Hypothalamus (tissue), 51 donors: ENCODE measurements around the gene SLC26A5.
A peak's percentile ranks its signal among the peaks of the same experiment; 100 is the strongest.
"Not testable (repeated sequence)": the region's sequence is repeated elsewhere in the genome, so short reads cannot be mapped to it uniquely, and the experiment has no call there.

Experiments
- DNase-seq, 51 donors: peaks; one replicate each; lab custom pipeline; 2025; lab: John Stamatoyannopoulos, UW

SLC26A5 gene, protein sequence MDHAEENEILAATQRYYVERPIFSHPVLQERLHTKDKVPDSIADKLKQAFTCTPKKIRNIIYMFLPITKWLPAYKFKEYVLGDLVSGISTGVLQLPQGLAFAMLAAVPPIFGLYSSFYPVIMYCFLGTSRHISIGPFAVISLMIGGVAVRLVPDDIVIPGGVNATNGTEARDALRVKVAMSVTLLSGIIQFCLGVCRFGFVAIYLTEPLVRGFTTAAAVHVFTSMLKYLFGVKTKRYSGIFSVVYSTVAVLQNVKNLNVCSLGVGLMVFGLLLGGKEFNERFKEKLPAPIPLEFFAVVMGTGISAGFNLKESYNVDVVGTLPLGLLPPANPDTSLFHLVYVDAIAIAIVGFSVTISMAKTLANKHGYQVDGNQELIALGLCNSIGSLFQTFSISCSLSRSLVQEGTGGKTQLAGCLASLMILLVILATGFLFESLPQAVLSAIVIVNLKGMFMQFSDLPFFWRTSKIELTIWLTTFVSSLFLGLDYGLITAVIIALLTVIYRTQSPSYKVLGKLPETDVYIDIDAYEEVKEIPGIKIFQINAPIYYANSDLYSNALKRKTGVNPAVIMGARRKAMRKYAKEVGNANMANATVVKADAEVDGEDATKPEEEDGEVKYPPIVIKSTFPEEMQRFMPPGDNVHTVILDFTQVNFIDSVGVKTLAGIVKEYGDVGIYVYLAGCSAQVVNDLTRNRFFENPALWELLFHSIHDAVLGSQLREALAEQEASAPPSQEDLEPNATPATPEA

GRCh38 chr7:103446049-103446520 is at the start of gene SLC26A5:
Gene SLC26A5 (minus strand): TSS chr7:103446207. CDS start chr7:103421514, 24,693 bp downstream.
- DNase-seq = no peak

DNA sequence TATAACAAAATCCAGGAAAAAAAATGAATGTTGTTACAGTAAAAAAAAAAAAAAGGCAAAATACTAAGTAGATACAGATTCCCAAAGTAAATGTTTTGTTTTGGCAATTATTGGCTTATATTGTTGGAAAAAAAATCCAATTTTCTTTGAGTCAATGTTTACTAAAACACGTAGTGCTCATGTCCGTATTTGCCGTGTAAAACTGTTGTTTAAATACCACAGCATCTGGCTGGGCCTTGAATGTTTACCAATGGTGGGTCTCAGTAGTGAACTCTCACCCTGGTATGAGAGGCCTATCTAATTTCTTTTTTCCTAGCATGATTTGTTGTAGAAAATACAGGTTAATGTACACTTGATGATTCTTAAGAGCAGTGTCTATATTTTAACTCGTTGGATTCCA is 41.4 kb upstream of the SLC26A5 start:
- DNase-seq = no peak

DNA sequence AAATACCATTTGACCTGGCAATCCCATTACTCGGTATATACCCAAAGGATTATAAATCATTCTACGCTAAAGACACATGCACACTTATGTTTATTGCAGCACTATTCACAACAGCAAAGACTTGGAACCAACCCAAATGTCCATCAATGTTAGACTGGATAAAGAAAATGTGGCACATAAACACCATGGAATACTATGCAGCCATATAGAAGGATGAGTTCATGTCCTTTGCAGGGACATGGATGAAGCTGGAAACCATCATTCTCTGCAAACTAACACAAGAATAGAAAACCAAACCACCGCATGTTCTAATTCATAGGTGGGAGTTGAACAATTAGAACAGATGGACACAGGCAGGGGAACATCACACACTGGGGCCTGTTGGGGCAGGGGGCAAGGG is 40.9 kb upstream of the SLC26A5 start:
- not testable (repeated sequence) for DNase-seq

DNA sequence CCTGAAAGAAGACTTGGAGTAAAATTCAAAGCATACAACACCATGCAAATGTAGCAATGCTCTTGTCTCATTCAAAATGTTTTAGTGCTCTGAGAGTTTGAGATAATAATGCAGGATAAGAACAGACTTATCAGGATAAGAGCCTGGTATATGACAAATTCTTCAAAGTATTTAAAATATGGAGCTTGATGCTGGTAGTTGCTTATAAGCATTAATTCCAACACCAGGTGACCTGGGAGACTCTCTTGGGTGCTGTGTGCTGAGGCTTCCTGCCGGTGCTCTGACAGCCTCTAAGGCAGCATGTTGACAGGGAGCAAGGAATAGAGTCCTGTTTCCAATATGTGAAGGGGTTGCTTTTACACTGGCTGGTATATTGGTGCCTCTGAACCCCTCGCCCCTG is 34.8 kb upstream of the SLC26A5 start:
- no peak for DNase-seq

GRCh38 chr7:103474956-103475355 is 28.9 kb upstream of the SLC26A5 start:
- no peak for DNase-seq

DNA sequence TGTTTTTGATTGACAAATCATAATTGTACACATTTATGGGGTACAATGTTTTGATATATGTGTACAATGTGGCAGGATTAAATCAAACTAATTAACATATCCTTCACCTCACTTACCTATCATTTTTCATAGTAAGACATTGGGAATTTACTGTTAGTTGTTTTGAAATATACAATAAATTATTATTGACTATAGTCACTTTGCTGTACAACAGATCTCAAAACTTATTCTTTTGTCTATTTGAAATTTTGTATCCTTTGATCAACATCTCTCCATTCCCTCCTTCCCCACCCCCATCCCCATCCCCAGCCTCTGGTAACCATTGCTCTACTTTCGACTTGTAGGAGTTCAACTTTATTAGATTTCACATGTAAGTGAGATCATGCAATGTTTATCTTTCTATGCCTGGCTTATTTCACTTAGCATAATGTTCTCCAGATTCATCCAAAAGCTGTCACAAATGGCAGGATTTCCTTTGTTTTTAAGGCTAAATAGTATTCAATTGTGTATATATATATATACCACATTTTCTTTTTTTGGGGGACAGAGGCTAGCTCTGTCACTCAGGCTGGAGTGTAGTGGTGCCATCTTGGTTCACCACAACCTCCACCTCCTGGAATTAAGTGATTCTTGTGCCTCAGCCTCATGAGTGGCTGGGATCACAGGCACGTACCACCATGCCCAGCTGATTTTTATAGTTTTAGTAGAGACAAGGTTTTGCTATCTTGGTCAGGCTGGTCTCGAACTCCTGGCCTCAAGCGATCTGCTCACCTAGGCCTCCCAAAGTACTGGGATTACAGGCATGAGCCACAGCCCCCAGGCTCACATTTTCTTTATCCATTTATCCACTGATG is 23.3 kb upstream of the SLC26A5 start:
- no peak for DNase-seq

- no peak for DNase-seq
Measured at GRCh38 chr7:103466814-103467213, 20.8 kb upstream of the SLC26A5 start.

DNA sequence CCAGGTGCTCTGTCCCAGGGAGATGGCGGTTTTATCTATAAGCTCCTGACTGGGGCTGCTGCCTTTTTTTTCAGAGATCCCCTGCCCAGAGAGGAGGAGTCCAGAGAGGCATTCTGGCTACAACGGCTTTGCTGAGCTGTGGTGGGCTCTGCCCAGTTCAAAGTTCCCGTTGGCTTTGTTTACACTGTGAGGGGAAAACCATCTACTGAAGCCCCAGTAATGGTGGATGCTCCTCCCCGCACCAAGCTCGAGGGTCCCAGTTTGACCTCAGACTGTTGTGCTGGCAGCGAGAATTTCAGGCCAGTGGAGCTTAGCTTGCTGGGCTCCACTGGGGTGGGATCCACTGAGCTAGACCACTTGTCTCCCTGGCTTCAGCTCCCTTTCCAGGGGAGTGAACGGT is 16.4 kb upstream of the SLC26A5 start:
- DNase-seq = no peak

- peak in 23 of 51 donors; percentile 2 to 51 (median 11) for DNase-seq
Measured at GRCh38 chr7:103447073-103447960, 1.3 kb upstream of the SLC26A5 start.

- DNase-seq = peak in 2 of 51 donors; percentile 1 to 9
Measured at GRCh38 chr7:103445228-103446048, 569 bp downstream of the SLC26A5 start.

GRCh38 chr7:103439661-103440060 is 6.3 kb downstream of the SLC26A5 start:
- no peak for DNase-seq

GRCh38 chr7:103437623-103438022 is 8.4 kb downstream of the SLC26A5 start:
- no peak for DNase-seq

- no peak for DNase-seq
Measured at GRCh38 chr7:103432712-103433111, 13.3 kb downstream of the SLC26A5 start.

DNA sequence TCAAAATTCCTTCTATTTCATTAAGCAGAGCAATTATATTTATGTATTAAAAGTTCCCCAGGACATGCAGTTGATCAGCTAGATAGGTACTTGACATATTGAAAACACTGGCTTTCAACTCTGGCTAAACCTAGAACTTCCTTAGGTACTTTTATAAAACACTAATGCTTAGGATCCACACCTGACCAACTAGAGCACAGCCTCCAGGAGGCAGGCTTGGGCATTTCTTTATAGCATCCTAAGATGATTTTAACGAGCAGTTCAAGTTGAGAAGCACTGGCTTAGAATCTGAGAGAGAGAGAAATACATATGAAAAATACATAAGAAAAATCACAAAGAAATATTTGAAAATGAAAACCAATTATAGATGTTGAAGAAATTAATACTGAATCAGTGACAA is 20.8 kb downstream of the SLC26A5 start:
- DNase-seq = no peak

- DNase-seq = no peak
Measured at GRCh38 chr7:103423467-103424179, 22.4 kb downstream of the SLC26A5 start.

DNA sequence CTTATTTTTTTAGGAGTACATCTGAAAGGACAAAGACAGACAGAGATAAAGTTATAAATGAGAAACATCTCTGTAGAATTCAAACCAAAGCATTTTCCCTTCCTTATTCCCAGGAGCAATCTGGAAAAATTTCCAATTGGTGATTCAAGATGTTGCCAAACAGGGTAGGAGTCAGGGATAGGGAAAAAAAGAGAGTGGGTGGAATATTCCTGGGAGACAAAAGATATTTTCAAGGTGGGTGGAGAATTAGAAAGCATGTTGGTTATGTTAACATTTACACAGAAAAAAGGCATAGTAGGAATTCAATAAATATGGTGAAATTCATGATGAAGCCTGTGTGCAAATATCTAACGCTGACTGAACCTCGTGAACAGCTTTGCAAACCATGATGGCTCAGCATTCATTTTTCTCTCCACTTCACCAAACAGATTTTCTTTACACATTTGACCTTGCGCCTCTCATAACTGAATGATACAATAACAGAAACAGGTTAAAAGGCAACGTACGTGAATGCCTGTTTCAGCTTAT is 25.1 kb downstream of the SLC26A5 start:
- DNase-seq = no peak

DNA sequence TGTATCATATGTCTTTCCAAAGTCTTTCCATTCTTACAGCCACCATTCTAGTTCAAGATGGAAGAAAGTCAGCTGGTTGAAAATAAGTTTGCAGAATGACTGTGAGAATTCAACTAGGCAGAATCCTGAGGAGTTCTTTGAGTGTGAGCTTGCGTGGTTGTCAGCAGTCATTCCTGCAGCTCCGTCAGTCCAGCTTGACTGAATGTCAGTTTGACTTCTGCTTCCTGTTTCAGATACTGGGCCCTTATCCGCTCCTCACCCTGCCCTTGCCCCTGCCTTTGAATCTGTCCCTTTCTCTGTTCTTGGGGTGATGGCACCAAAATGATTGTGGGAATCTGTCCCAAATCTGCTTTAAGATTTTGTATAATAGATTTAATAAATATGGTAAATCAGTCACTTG is 27.8 kb downstream of the SLC26A5 start:
- no peak for DNase-seq

- no peak for DNase-seq
Measured at GRCh38 chr7:103413407-103413806, 32.6 kb downstream of the SLC26A5 start.
